ENCODE measurements around the gene VSIG4. TPM values are rescaled to one million over a fixed set of nuclear protein-coding genes. Genes with fewer than 3 reads are reported as not detected.
A peak's percentile ranks its signal among the peaks of the same experiment; 100 is the strongest.

The VSIG4 gene
- total and polyA plus RNA-seq, 3 experiments from 2014 or later: 0.64 to 2.5 (median 0.68) TPM

DNA sequence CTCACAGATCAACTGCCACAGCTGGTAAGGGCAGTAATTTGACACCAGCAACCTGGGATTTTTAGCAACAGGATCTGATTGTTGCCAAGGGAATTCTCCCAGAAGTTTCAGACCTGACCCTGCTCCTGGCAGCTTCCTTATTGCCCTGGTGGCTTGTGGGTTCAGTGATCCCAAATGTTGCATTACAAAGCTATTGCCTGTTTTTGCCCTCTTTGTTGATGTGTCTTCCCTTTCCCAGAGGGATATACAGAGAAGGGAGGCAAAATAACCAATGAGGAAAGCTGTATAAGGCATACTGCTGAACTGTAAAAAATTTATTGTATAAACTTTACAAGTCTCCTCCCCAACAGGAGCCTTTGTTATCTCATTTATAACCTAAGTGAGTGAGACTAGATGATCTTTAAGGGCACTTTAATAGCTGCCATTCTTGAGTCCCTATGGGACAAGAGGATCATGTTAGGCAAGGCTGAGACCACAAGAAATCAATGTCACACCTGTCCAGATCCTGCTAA is 22.2 kb downstream of the VSIG4 start:
- Histone ChIP-seq H3K27me3 (ENCODE audit: insufficient read depth, low read length, poor library complexity, severe bottlenecking) (no peaks in the 10 kb centered on the region), H3K36me3 (ENCODE audit: insufficient read depth, low read length) (no peaks in the 10 kb centered on the region), H3K4me1 (ENCODE audit: insufficient read depth, low read length) (peaks cover 90% of the 10 kb centered on the region), H3K9me3 (ENCODE audit: low read length) (no peaks in the 10 kb centered on the region), H3K4me3 (ENCODE audit: low read length) (peak overlapping the region; percentile 19), H3K27ac (ENCODE audit: low read depth, low read length) (peak overlapping the region; percentile 70)
- no peaks in the 10 kb centered on the region for H3K9me3 Mint-ChIP-seq
- peaks cover 58 to 91% (median 84%) of the 10 kb centered on the region in 3 donors for H3K4me1 Mint-ChIP-seq
- peak overlapping the region in 7 of 8 donors; percentile 0 to 71 (median 37) for H3K27ac Mint-ChIP-seq
- no peak for DNase-seq
- peak overlapping the region in 4 of 7 donors; percentile 9 to 23 (median 18) for H3K4me3 Mint-ChIP-seq
- ChIA-PET POLR2A (no interaction called here), CTCF (interaction anchor here (1.2 to 1.3 kb wide), 2 partner anchors 9 to 10 kb away, joined by 3 read pairs; no protein-coding TSS in a partner anchor)
- H3K36me3 Mint-ChIP-seq: peaks cover 0 to 2% (median 0%) of the 10 kb centered on the region in 3 donors
- H3K27me3 Mint-ChIP-seq: peaks cover 0 to 2% of the 10 kb centered on the region in 2 donors

GRCh38 chrX:66016905-66017658 is 22.8 kb downstream of the VSIG4 start:
- Histone ChIP-seq H3K4me1 (ENCODE audit: insufficient read depth, low read length) (peaks cover 96% of the 10 kb centered on the region), H3K9me3 (ENCODE audit: low read length) (no peaks in the 10 kb centered on the region), H3K36me3 (ENCODE audit: insufficient read depth, low read length) (no peaks in the 10 kb centered on the region), H3K27me3 (ENCODE audit: insufficient read depth, low read length, poor library complexity, severe bottlenecking) (no peaks in the 10 kb centered on the region), H3K27ac (ENCODE audit: low read depth, low read length) (peak overlapping the region; percentile 70), H3K4me3 (ENCODE audit: low read length) (peak overlapping the region; percentile 19)
- no peaks in the 10 kb centered on the region for H3K9me3 Mint-ChIP-seq
- POLR2A ChIA-PET: no interaction called here
- no peak for DNase-seq
- H3K4me1 Mint-ChIP-seq: peaks cover 64 to 97% (median 90%) of the 10 kb centered on the region in 3 donors
- CTCF ChIA-PET: interaction anchor here (1.2 kb wide), 1 partner anchor 9 kb away, joined by 3 read pairs; no protein-coding TSS in a partner anchor
- peaks cover 0 to 2% (median 0%) of the 10 kb centered on the region in 3 donors for H3K36me3 Mint-ChIP-seq
- peak overlapping the region; percentile 0 to 71 (median 38) for H3K27ac Mint-ChIP-seq
- H3K27me3 Mint-ChIP-seq: peaks cover 0 to 2% of the 10 kb centered on the region in 2 donors
- peak overlapping the region in 5 of 7 donors; percentile 9 to 36 (median 23) for H3K4me3 Mint-ChIP-seq

- ChIA-PET POLR2A (no interaction called here), CTCF (interaction anchor here (1.2 kb wide), 1 partner anchor 8 kb away, joined by 3 read pairs; no protein-coding TSS in a partner anchor)
- Mint-ChIP-seq H3K9me3 (no peaks in the 10 kb centered on the region), H3K27ac (peak overlapping the region in 6 of 8 donors; percentile 21 to 65 (median 42)), H3K4me3 (peak overlapping the region in 6 of 7 donors; percentile 33 to 80 (median 46)), H3K36me3 (peaks cover 0 to 2% (median 0%) of the 10 kb centered on the region in 3 donors), H3K27me3 (peaks cover 0 to 2% of the 10 kb centered on the region in 2 donors), H3K4me1 (peaks cover 65 to 100% (median 92%) of the 10 kb centered on the region in 3 donors)
- Histone ChIP-seq H3K27me3 (ENCODE audit: insufficient read depth, low read length, poor library complexity, severe bottlenecking) (no peaks in the 10 kb centered on the region), H3K4me1 (ENCODE audit: insufficient read depth, low read length) (peaks cover 94% of the 10 kb centered on the region), H3K27ac (ENCODE audit: low read depth, low read length) (peak overlapping the region; percentile 70), H3K36me3 (ENCODE audit: insufficient read depth, low read length) (no peaks in the 10 kb centered on the region), H3K9me3 (ENCODE audit: low read length) (no peaks in the 10 kb centered on the region), H3K4me3 (ENCODE audit: low read length) (peak overlapping the region; percentile 61)
- no peak for DNase-seq
These were observed 23.8 kb downstream of the VSIG4 start for GRCh38 chrX:66015900-66016689.

GRCh38 chrX:66015152-66015831 is 24.6 kb downstream of the VSIG4 start:
- Histone ChIP-seq H3K27me3 (ENCODE audit: insufficient read depth, low read length, poor library complexity, severe bottlenecking) (no peaks in the 10 kb centered on the region), H3K27ac (ENCODE audit: low read depth, low read length) (peak overlapping the region; percentile 70), H3K4me3 (ENCODE audit: low read length) (peak overlapping the region; percentile 61), H3K4me1 (ENCODE audit: insufficient read depth, low read length) (peaks cover 86% of the 10 kb centered on the region), H3K9me3 (ENCODE audit: low read length) (no peaks in the 10 kb centered on the region), H3K36me3 (ENCODE audit: insufficient read depth, low read length) (no peaks in the 10 kb centered on the region)
- no peaks in the 10 kb centered on the region for H3K9me3 Mint-ChIP-seq
- peak overlapping the region; percentile 20 to 85 (median 63) for H3K27ac Mint-ChIP-seq
- ChIA-PET CTCF (no interaction called here), POLR2A (interaction anchor here (0.8 kb wide), 1 partner anchor 10 kb away, joined by 3 read pairs; no protein-coding TSS in a partner anchor)
- DNase-seq: no peak
- H3K27me3 Mint-ChIP-seq: peaks cover 0 to 2% of the 10 kb centered on the region in 2 donors
- peaks cover 57 to 93% (median 90%) of the 10 kb centered on the region in 3 donors for H3K4me1 Mint-ChIP-seq
- H3K36me3 Mint-ChIP-seq: peaks cover 0 to 4% (median 0%) of the 10 kb centered on the region in 3 donors
- peak overlapping the region in 6 of 7 donors; percentile 57 to 80 (median 71) for H3K4me3 Mint-ChIP-seq

GRCh38 chrX:66014556-66014955 is 25.3 kb downstream of the VSIG4 start:
- Histone ChIP-seq H3K36me3 (ENCODE audit: insufficient read depth, low read length) (no peaks in the 10 kb centered on the region), H3K4me3 (ENCODE audit: low read length) (no peak overlapping the region), H3K9me3 (ENCODE audit: low read length) (no peaks in the 10 kb centered on the region), H3K27ac (ENCODE audit: low read depth, low read length) (peak overlapping the region; percentile 70), H3K4me1 (ENCODE audit: insufficient read depth, low read length) (peaks cover 79% of the 10 kb centered on the region), H3K27me3 (ENCODE audit: insufficient read depth, low read length, poor library complexity, severe bottlenecking) (no peaks in the 10 kb centered on the region)
- ChIA-PET POLR2A (interaction anchor here (0.8 kb wide), 1 partner anchor 9 kb away, joined by 3 read pairs; no protein-coding TSS in a partner anchor), CTCF (no interaction called here)
- Mint-ChIP-seq H3K27me3 (peaks cover 0 to 2% of the 10 kb centered on the region in 2 donors), H3K4me1 (peaks cover 52 to 86% (median 85%) of the 10 kb centered on the region in 3 donors), H3K36me3 (peaks cover 0 to 4% (median 0%) of the 10 kb centered on the region in 3 donors), H3K27ac (peak overlapping the region in 2 of 8 donors; percentile 26 to 78), H3K4me3 (peak overlapping the region in 5 of 7 donors; percentile 60 to 80 (median 72)), H3K9me3 (no peaks in the 10 kb centered on the region)
- no peak for DNase-seq

- POLR2A ChIA-PET: no interaction called here
- H3K27ac Mint-ChIP-seq: peak overlapping the region in 1 of 8 donors; percentile 26
- CTCF ChIA-PET: no interaction called here
- H3K27me3 Mint-ChIP-seq: peaks cover 0 to 2% of the 10 kb centered on the region in 2 donors
- Histone ChIP-seq H3K4me3 (ENCODE audit: low read length) (no peak overlapping the region), H3K27me3 (ENCODE audit: insufficient read depth, low read length, poor library complexity, severe bottlenecking) (no peaks in the 10 kb centered on the region), H3K27ac (ENCODE audit: low read depth, low read length) (peak overlapping the region; percentile 70), H3K4me1 (ENCODE audit: insufficient read depth, low read length) (peaks cover 74% of the 10 kb centered on the region), H3K9me3 (ENCODE audit: low read length) (no peaks in the 10 kb centered on the region), H3K36me3 (ENCODE audit: insufficient read depth, low read length) (no peaks in the 10 kb centered on the region)
- H3K4me3 Mint-ChIP-seq: no peak overlapping the region
- peaks cover 0 to 2% (median 0%) of the 10 kb centered on the region in 3 donors for H3K36me3 Mint-ChIP-seq
- no peak for DNase-seq
- H3K4me1 Mint-ChIP-seq: peaks cover 52 to 81% (median 81%) of the 10 kb centered on the region in 3 donors
- no peaks in the 10 kb centered on the region for H3K9me3 Mint-ChIP-seq
These were observed 25.8 kb downstream of the VSIG4 start for GRCh38 chrX:66014084-66014483.

DNA sequence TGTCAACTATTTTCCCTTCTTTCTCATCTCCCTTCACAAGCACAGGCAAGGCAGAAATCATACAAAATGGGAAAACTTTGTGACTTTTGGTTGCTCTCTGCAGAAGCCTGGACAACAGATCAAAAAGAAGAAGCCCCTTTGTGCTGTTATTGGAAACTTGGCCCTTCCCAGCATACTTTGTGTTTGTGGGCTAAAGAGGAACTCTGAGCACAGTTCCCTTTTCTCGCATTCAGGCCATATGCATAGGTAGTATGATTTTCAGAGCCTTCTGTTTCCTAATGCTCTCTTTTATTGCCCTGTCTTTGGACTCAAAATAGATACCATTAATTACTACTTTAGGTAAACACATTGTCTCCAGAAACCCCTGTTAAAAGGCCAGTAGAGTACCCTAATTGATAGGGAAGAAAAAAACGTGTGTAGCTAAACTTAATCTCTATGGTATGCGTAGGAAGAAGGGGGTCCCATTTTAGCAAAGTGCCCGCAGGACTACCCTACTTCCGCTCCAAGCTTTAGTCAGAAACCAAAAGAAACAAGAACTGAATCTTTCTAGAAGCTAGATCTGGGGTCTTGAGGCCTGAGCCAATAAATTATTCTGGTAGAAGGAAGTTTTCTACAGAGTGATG is 26.6 kb downstream of the VSIG4 start:
- H3K9me3 ChIP-seq (ENCODE audit: low read length): no peaks in the 10 kb centered on the region
- Mint-ChIP-seq H3K9me3 (no peaks in the 10 kb centered on the region), H3K4me3 (no peak overlapping the region), H3K36me3 (peaks cover 0 to 2% (median 0%) of the 10 kb centered on the region in 3 donors), H3K4me1 (peaks cover 48 to 75% (median 73%) of the 10 kb centered on the region in 3 donors), H3K27ac (peak overlapping the region in 2 of 8 donors; percentile 57 to 77), H3K27me3 (peaks cover 0 to 2% of the 10 kb centered on the region in 2 donors)
- no peaks in the 10 kb centered on the region for H3K36me3 ChIP-seq (ENCODE audit: insufficient read depth, low read length)
- no peaks in the 10 kb centered on the region for H3K27me3 ChIP-seq (ENCODE audit: insufficient read depth, low read length, poor library complexity, severe bottlenecking)
- no peak for DNase-seq
- ChIA-PET CTCF (no interaction called here), POLR2A (no interaction called here)
- no peak overlapping the region for H3K4me3 ChIP-seq (ENCODE audit: low read length)
- peaks cover 68% of the 10 kb centered on the region for H3K4me1 ChIP-seq (ENCODE audit: insufficient read depth, low read length)
- H3K27ac ChIP-seq (ENCODE audit: low read depth, low read length): peak overlapping the region; percentile 38

Measured in CD8-positive, alpha-beta memory T cell (primary cell).